Measurements from ENCODE around the gene KIAA0753. TPM values are rescaled to one million over a fixed set of nuclear protein-coding genes. Genes with fewer than 3 reads are reported as not detected.

The KIAA0753 gene
- total and polyA plus RNA-seq, 2 of the 8 experiments (the other 6 are each of a cell fraction or from before 2014, with no cell fraction given) = 5.0 to 27.1 TPM

DNA sequence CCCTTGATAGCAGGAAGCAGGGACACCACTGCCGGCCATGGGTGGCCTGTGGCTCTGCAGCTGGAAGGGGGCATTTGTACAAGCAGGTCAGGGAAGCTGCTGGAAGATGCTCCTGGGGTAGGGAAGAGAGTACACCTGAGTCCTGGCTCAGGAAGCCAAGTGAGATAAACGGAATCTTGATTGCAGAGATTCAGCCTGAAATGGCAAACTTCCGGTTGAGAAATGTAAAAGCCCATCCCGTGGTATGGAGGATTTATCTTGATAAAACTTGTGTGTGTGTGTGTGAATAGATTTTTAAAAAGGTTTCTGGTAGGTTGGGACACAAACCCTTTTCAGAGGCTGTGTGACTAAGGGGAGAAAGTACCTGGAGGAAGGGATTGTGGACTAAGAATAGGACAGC is 40.7 kb upstream of the KIAA0753 start:
- ChIA-PET POLR2A (ENCODE audit: partially characterized antibody) (no interaction called here), CTCF (ENCODE audit: partially characterized antibody) (interaction anchor here (1.2 to 2.6 kb wide), 5 partner anchors 15 to 230 kb away, joined by 3 to 13 read pairs (median 4); partner anchors contain the start of gene SLC13A5)
- no peak overlapping the region for H3K23ac ChIP-seq (ENCODE audit: insufficient read length)
- no peak for DNase-seq (ENCODE audit: low read depth in 1 of 2, low spot score in 2 of 2)
- no peak overlapping the region for H3K4me2 ChIP-seq (ENCODE audit: insufficient read depth in 1 of 2, low read depth in 2 of 2, low read length in 2 of 2)
- no peak overlapping the region for H3K27ac ChIP-seq (ENCODE audit: low read depth, low read length)
- H3K4me3 ChIP-seq (ENCODE audit: extremely low read depth in 1 of 4, insufficient read depth in 2 of 4, low read depth in 3 of 4, low read length in 4 of 4) = no peak overlapping the region
- no peak overlapping the region for H4K91ac ChIP-seq (replicated peaks; ENCODE audit: insufficient read length, low read length)
- H3K4me1 ChIP-seq (replicated peaks in 1 of 4; ENCODE audit: control insufficient read depth in 3 of 4, insufficient read depth in 4 of 4, low read length in 3 of 4) = no peaks in the 10 kb centered on the region; a peak in 2 of 7 replicates
- H3K9me3 ChIP-seq (ENCODE audit: insufficient read depth in 2 of 2, low read depth in 1 of 2, low read length in 1 of 2) = no peaks in the 10 kb centered on the region
- H3K36me3 ChIP-seq (ENCODE audit: control insufficient read depth in 2 of 4, insufficient read depth in 4 of 4, low read length in 3 of 4) = no peaks in the 10 kb centered on the region
- no peak overlapping the region for H3K18ac ChIP-seq (ENCODE audit: extremely low read depth, low read length)
- no peaks in the 10 kb centered on the region for H3K79me2 ChIP-seq (ENCODE audit: control insufficient read depth in 1 of 2, insufficient read depth in 2 of 2, low read length in 2 of 2)
- H2BK120ac ChIP-seq (replicated peaks; ENCODE audit: low read depth, low read length) = no peak overlapping the region
- no peak overlapping the region for H2BK5ac ChIP-seq (ENCODE audit: low read depth, low read length)
- H4K8ac ChIP-seq (ENCODE audit: extremely low read depth, insufficient read depth, low read length) = no peak overlapping the region
- no peak overlapping the region for H3K9ac ChIP-seq (replicated peaks in 1 of 4; ENCODE audit: extremely low read depth in 1 of 4, low read depth in 3 of 4, low read length in 3 of 4)
- H3K4ac ChIP-seq (replicated peaks; ENCODE audit: insufficient read length, low read depth, low read length) = no peak overlapping the region
- no peak overlapping the region for H3K14ac ChIP-seq (ENCODE audit: insufficient read length)
- 89% methylated on average over 4 of the region's 4 CpGs; no CpG with 5 or more reads in 1 of the 2 experiments for WGBS, 2 experiments (ENCODE audit: extremely low coverage in 1 of 2, insufficient coverage in 1 of 2, insufficient read length in 1 of 2, insufficient replicate concordance in 2 of 2, low coverage in 1 of 2, low lambda C conversion rate in 2 of 2, missing lambda C conversion rate in 1 of 2)
- no peak overlapping the region for H2BK20ac ChIP-seq (ENCODE audit: low read length)
- H2BK12ac ChIP-seq (ENCODE audit: low read depth, low read length) = no peak overlapping the region
- no peak overlapping the region for H2BK15ac ChIP-seq (ENCODE audit: low read length)
- no peaks in the 10 kb centered on the region for H3K23me2 ChIP-seq (ENCODE audit: low read depth, low read length)
- no peaks in the 10 kb centered on the region; a peak in 1 of 7 replicates for H3K27me3 ChIP-seq (replicated peaks in 1 of 4; ENCODE audit: control insufficient read depth in 3 of 4, extremely low read depth in 1 of 4, insufficient read depth in 3 of 4, low read length in 3 of 4)
- H3K79me1 ChIP-seq (ENCODE audit: low read depth, low read length) = no peaks in the 10 kb centered on the region
- no peak for FAIRE-seq
- no peak overlapping the region for H2AFZ ChIP-seq (ENCODE audit: low read length)
- H3K56ac ChIP-seq (replicated peaks; ENCODE audit: insufficient read length, low read depth, low read length) = no peak overlapping the region
- no peak overlapping the region for H4K5ac ChIP-seq (ENCODE audit: insufficient read length, low read depth, low read length)
- no peak overlapping the region for H2AK5ac ChIP-seq (ENCODE audit: low read depth, low read length)
- no peaks in the 10 kb centered on the region for H4K20me1 ChIP-seq (replicated peaks in 1 of 2; ENCODE audit: control insufficient read depth in 1 of 2, insufficient read depth in 2 of 2, low read length in 2 of 2)
- TF ChIP-seq, protein P1, sequence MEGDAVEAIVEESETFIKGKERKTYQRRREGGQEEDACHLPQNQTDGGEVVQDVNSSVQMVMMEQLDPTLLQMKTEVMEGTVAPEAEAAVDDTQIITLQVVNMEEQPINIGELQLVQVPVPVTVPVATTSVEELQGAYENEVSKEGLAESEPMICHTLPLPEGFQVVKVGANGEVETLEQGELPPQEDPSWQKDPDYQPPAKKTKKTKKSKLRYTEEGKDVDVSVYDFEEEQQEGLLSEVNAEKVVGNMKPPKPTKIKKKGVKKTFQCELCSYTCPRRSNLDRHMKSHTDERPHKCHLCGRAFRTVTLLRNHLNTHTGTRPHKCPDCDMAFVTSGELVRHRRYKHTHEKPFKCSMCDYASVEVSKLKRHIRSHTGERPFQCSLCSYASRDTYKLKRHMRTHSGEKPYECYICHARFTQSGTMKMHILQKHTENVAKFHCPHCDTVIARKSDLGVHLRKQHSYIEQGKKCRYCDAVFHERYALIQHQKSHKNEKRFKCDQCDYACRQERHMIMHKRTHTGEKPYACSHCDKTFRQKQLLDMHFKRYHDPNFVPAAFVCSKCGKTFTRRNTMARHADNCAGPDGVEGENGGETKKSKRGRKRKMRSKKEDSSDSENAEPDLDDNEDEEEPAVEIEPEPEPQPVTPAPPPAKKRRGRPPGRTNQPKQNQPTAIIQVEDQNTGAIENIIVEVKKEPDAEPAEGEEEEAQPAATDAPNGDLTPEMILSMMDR (IDR thresholded peaks at IDR 0.05; ENCODE audit: control extremely low read depth in 1 of 3, insufficient read depth in 1 of 3, low read depth in 1 of 3, low read length in 3 of 3) = no peak
- TF ChIP-seq SP4 (IDR thresholded peaks at IDR 0.05; ENCODE audit: low read length) (no peak), SIRT6 (IDR thresholded peaks at IDR 0.05; ENCODE audit: low read length) (no peak), HDAC6 (IDR thresholded peaks at IDR 0.05; ENCODE audit: low read depth, low read length) (no peak), E2F6 (IDR thresholded peaks at IDR 0.05) (no peak), SIN3A (conservative IDR thresholded peaks at IDR 0.05 in 1 of 2, IDR thresholded peaks at IDR 0.05 in 1 of 2; ENCODE audit: low read depth in 1 of 2, low read length in 2 of 2) (no peak), CEBPB (IDR thresholded peaks at IDR 0.05; ENCODE audit: low read depth, low read length) (no peak), YY1 (IDR thresholded peaks at IDR 0.05; ENCODE audit: low read depth, low read length) (no peak), JUN (IDR thresholded peaks at IDR 0.05; ENCODE audit: low read depth, low read length) (no peak), CHD2 (IDR thresholded peaks at IDR 0.05; ENCODE audit: low read length) (no peak)
- TF ChIP-seq, protein P2, sequence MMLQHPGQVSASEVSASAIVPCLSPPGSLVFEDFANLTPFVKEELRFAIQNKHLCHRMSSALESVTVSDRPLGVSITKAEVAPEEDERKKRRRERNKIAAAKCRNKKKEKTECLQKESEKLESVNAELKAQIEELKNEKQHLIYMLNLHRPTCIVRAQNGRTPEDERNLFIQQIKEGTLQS (IDR thresholded peaks at IDR 0.05; ENCODE audit: insufficient read depth, low read depth, low read length) = no peak
